HepG2 (cell line): ENCODE data around the gene SLC35B2. TPM values are rescaled to one million over a fixed set of nuclear protein-coding genes. Genes with fewer than 3 reads are reported as not detected.

Source experiments
- CC2D1A ChIP-seq: sonication (generic); formaldehyde crosslinking; IDR thresholded peaks from 2 replicates; pipeline ENCODE4 v1.8.1; 2023; ENCODE audit warnings: mild to moderate bottlenecking, missing genetic modification reagents
- FIP1L1 ChIP-seq: fragments of 200-400 bp; formaldehyde crosslinking; IDR thresholded peaks from 2 replicates; pipeline ENCODE4 v1.6.1; 2018; ENCODE audit warnings: low read depth, mild to moderate bottlenecking, low read length, moderate library complexity, borderline replicate concordance; ENCODE audit not compliant: insufficient read depth
- FOSL2 ChIP-seq: sonication (generic); formaldehyde crosslinking; IDR thresholded peaks from 2 replicates; pipeline ENCODE4 v1.4.0; 2020; ENCODE audit warnings: missing genetic modification reagents
- FOXK1 ChIP-seq: sonication (generic); formaldehyde crosslinking; IDR thresholded peaks from 2 replicates; pipeline ENCODE4 v1.4.0; 2020; ENCODE audit warnings: low read depth, missing genetic modification reagents, borderline replicate concordance
- JUNB ChIP-seq: sonication (generic); formaldehyde crosslinking; IDR thresholded peaks from 2 replicates; pipeline ENCODE4 v1.8.0; 2022; ENCODE audit warnings: missing genetic modification reagents, mild to moderate bottlenecking, borderline replicate concordance
- KDM2A ChIP-seq: sonication (generic); formaldehyde crosslinking; IDR thresholded peaks from 2 replicates; pipeline ENCODE4 v1.4.0; 2020; ENCODE audit warnings: low read depth, missing genetic modification reagents, borderline replicate concordance
- MED13 ChIP-seq: sonication (generic); formaldehyde crosslinking; IDR thresholded peaks from 2 replicates; pipeline ENCODE4 v1.5.0; 2020; ENCODE audit warnings: missing genetic modification reagents
- NCOA1 ChIP-seq: sonication (generic); formaldehyde crosslinking; IDR thresholded peaks from 2 replicates; pipeline ENCODE4 v1.9.0; 2021; ENCODE audit warnings: missing genetic modification reagents
- PLRG1 ChIP-seq: fragments of 450-650 bp; conservative IDR thresholded peaks from 2 replicates; pipeline ENCODE4 v1.6.1; 2016
- SMAD1 ChIP-seq: sonication (generic); formaldehyde crosslinking; IDR thresholded peaks from 2 replicates; pipeline ENCODE4 v1.4.0; 2020; ENCODE audit warnings: missing genetic modification reagents, low read depth, mild to moderate bottlenecking, borderline replicate concordance
- TBX3 ChIP-seq: fragments of 450-650 bp; IDR thresholded peaks from 2 replicates; pipeline ENCODE4 v1.6.1; 2017; ENCODE audit warnings: antibody characterized with exemption, mild to moderate bottlenecking, inconsistent platforms, borderline replicate concordance
- ZBTB38 ChIP-seq: sonication (generic); formaldehyde crosslinking; IDR thresholded peaks from 2 replicates; pipeline ENCODE4 v1.5.1; 2020; ENCODE audit warnings: mild to moderate bottlenecking, missing genetic modification reagents
- ZNF407 ChIP-seq: sonication (generic); formaldehyde crosslinking; IDR thresholded peaks from one replicate; pipeline ENCODE4 v1.5.1; 2020; ENCODE audit warnings: mild to moderate bottlenecking, missing genetic modification reagents; ENCODE audit errors: not compliant biosample characterization
- ZNF546 ChIP-seq: sonication (generic); formaldehyde crosslinking; conservative IDR thresholded peaks from 2 replicates; pipeline ENCODE4 v1.8.1; 2023; ENCODE audit warnings: mild to moderate bottlenecking, missing genetic modification reagents
- polyA plus RNA-seq, 8 experiments: library from polyadenylated mRNA; depleted of rRNA in 3 of 8; stranded (reverse) in 7 of 8; unstranded in 1 of 8; fragments of >200 nt; fragmentation: Illumina TruSeq in 4 of 8; extraction: Trizol in 4 of 8; gene quantifications; 2 replicates each; pipeline versions ENCODE4 v1.2.1 to v1.2.3, GENCODE V29; 2011 to 2016; ENCODE audit warnings: low read depth in 4 of 8, missing spikeins in 1 of 8, mixed read lengths in 1 of 8; ENCODE audit not compliant: insufficient read depth in 1 of 8
- total RNA-seq, 5 experiments: library from RNA; depleted of rRNA; stranded (reverse); fragments of >200 nt; fragmentation: Illumina TruSeq; extraction: Trizol; gene quantifications; 2 replicates each; pipeline ENCODE4 v1.2.3, GENCODE V29; 2016; ENCODE audit warnings: low read depth in 1 of 5
- TF ChIP-seq, protein P1 (sequence below): sonication (generic); formaldehyde crosslinking; IDR thresholded peaks from 2 replicates; pipeline ENCODE4 v1.4.0; 2020; ENCODE audit warnings: missing genetic modification reagents, low read depth, mild to moderate bottlenecking, borderline replicate concordance
- TF ChIP-seq, protein P2 (sequence below): sonication (generic); formaldehyde crosslinking; conservative IDR thresholded peaks from 2 replicates; pipeline ENCODE4 v1.8.0; 2022; ENCODE audit warnings: missing genetic modification reagents
- TF ChIP-seq, protein P3 (sequence below): sonication (generic); formaldehyde crosslinking; IDR thresholded peaks from 2 replicates; pipeline ENCODE4 v1.8.0; 2022; ENCODE audit warnings: mild to moderate bottlenecking, missing genetic modification reagents

Gene SLC35B2
- total and polyA plus RNA-seq, 2 of the 13 experiments (the other 11 are each of a cell fraction or from before 2014, with no cell fraction given) = 61.1 to 148 TPM

DNA sequence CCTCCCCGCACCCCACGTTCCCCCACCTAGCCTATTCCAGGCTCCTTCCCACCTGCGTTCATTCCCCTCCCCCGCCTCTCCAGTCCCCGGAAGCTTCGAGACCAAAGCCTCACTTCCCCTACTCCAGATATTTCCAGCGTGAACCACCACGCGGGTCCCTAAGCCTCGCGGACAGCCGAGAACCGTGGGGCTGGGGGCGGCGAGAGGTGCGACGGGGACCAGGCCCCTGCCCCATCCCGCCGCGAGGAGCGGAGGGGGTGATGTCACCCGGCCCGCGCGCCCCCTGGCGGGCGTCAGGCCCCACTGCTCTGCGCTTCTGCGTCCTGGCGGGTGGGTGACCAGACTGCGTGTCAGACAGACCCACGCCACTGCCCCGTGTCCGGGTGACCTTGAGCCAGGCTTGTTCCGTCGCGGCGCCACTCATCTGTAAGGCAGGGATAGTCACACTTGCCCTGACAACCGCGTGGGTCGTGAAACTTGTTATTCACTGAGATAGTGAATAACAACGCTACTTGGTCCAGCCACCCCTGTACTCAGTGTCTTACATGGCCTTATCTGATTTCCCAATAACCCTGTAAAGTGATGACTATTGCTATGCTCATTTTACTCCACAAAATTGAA lies 19.4 kb downstream of the SLC35B2 start (continued):
- TF ChIP-seq ZNF407 = no peak
- peak; percentile 62; the same call in 1 of the 2 replicates for TF ChIP-seq FOSL2 (CRISPR knock-in tag)
- TF ChIP-seq, protein P1, sequence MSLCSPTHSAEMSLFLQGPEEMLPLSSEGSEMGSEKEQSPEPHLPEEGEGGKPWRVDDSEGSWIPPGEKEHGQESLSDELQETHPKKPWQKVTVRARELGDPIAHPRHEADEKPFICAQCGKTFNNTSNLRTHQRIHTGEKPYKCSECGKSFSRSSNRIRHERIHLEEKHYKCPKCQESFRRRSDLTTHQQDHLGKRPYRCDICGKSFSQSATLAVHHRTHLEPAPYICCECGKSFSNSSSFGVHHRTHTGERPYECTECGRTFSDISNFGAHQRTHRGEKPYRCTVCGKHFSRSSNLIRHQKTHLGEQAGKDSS (CRISPR knock-in tag) = peak; percentile 92; the same call in 1 of the 2 replicates
- TF ChIP-seq, protein P2, sequence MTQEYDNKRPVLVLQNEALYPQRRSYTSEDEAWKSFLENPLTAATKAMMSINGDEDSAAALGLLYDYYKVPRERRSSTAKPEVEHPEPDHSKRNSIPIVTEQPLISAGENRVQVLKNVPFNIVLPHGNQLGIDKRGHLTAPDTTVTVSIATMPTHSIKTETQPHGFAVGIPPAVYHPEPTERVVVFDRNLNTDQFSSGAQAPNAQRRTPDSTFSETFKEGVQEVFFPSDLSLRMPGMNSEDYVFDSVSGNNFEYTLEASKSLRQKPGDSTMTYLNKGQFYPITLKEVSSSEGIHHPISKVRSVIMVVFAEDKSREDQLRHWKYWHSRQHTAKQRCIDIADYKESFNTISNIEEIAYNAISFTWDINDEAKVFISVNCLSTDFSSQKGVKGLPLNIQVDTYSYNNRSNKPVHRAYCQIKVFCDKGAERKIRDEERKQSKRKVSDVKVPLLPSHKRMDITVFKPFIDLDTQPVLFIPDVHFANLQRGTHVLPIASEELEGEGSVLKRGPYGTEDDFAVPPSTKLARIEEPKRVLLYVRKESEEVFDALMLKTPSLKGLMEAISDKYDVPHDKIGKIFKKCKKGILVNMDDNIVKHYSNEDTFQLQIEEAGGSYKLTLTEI (CRISPR knock-in tag) = no peak
- TF ChIP-seq TBX3 = peak; percentile 56; the same call in 1 of the 2 replicates
- TF ChIP-seq KDM2A (CRISPR knock-in tag) = peak; percentile 96
- TF ChIP-seq CC2D1A (CRISPR knock-in tag) = no peak
- TF ChIP-seq MED13 (CRISPR knock-in tag) = no peak; the same call in 1 of the 2 replicates
- peak; percentile 58 for TF ChIP-seq ZBTB38 (CRISPR knock-in tag)
- peak; percentile 75; the same call in 1 of the 2 replicates for TF ChIP-seq SMAD1 (CRISPR knock-in tag)
- no peak for TF ChIP-seq NCOA1 (CRISPR knock-in tag)
- TF ChIP-seq FOXK1 (CRISPR knock-in tag) = peak; percentile 27; the same call in 1 of the 2 replicates
- TF ChIP-seq FIP1L1 = no peak
- TF ChIP-seq, protein P3, sequence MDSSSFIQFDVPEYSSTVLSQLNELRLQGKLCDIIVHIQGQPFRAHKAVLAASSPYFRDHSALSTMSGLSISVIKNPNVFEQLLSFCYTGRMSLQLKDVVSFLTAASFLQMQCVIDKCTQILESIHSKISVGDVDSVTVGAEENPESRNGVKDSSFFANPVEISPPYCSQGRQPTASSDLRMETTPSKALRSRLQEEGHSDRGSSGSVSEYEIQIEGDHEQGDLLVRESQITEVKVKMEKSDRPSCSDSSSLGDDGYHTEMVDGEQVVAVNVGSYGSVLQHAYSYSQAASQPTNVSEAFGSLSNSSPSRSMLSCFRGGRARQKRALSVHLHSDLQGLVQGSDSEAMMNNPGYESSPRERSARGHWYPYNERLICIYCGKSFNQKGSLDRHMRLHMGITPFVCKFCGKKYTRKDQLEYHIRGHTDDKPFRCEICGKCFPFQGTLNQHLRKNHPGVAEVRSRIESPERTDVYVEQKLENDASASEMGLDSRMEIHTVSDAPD (CRISPR knock-in tag) = 0 out of 2 replicates have a peak, but pooled peaks have one; percentile 37
- TF ChIP-seq PLRG1 = no peak
- TF ChIP-seq ZNF546 (CRISPR knock-in tag) = no peak
- TF ChIP-seq JUNB = no peak; the same call in 1 of the 2 replicates
